Natural killer cell (primary cell): ENCODE data around the gene COPS2. TPM values are rescaled to one million over a fixed set of nuclear protein-coding genes. Genes with fewer than 3 reads are reported as not detected.
"Not testable (repeated sequence)": the region's sequence is repeated elsewhere in the genome, so short reads cannot be mapped to it uniquely, and the experiment has no call there.

Experiments used
- ATAC-seq, 3 donors: fragments of 150-1000 bp in 2 of 3; fragments of 200-7000 bp in 1 of 3; cut with Tn5 transposase; 1 replicate in 1 of 3; 2 replicates in 2 of 3; pipeline ENCODE4 v1.10.0; 2021; ENCODE audit warnings: mild to moderate bottlenecking in 2 of 3, moderate library complexity in 2 of 3
- DNase-seq, 2 donors: peaks; one replicate each; pipeline versions ENCODE4 v3.0.0 to v3.0.0-alpha.2; 2013 to 2021; ENCODE audit warnings: mixed read lengths in 1 of 2
- H3K27ac ChIP-seq: one replicate; pipeline ENCODE4 v1.5.1; 2013; ENCODE audit warnings: mild to moderate bottlenecking, low read length
- H3K27me3 ChIP-seq: one replicate; pipeline ENCODE4 v1.6.1; 2013; ENCODE audit warnings: low read length; ENCODE audit not compliant: control insufficient read depth, insufficient read depth
- H3K36me3 ChIP-seq: one replicate; pipeline ENCODE4 v1.6.1; 2013; ENCODE audit warnings: low read length; ENCODE audit not compliant: control insufficient read depth, insufficient read depth
- H3K4me1 ChIP-seq: one replicate; pipeline ENCODE4 v1.6.1; 2013; ENCODE audit warnings: low read length; ENCODE audit not compliant: control insufficient read depth, insufficient read depth
- H3K4me3 ChIP-seq: one replicate; pipeline ENCODE4 v1.5.1; 2013; ENCODE audit warnings: low read length
- H3K9me3 ChIP-seq: one replicate; pipeline ENCODE4 v1.6.1; 2013; ENCODE audit warnings: low read length; ENCODE audit not compliant: control insufficient read depth, insufficient read depth
- H3K27ac Mint-ChIP-seq, 2 donors: one replicate each; pipeline ENCODE4 v1.8.0; 2022; ENCODE audit warnings: mild to moderate bottlenecking in 2 of 2, mixed read lengths in 2 of 2, moderate library complexity in 1 of 2
- H3K27me3 Mint-ChIP-seq, 2 donors: one replicate each; pipeline ENCODE4 v1.8.0; 2022; ENCODE audit warnings: low read depth in 2 of 2, mixed read lengths in 2 of 2
- H3K36me3 Mint-ChIP-seq: one replicate; pipeline ENCODE4 v1.8.0; 2022; ENCODE audit warnings: mixed read lengths
- H3K4me1 Mint-ChIP-seq, 2 donors: one replicate each; pipeline ENCODE4 v1.8.0; 2022; ENCODE audit warnings: mixed read lengths in 2 of 2
- H3K4me3 Mint-ChIP-seq: one replicate; pipeline ENCODE4 v1.8.0; 2022; ENCODE audit warnings: mild to moderate bottlenecking, moderate library complexity, mixed read lengths
- H3K9me3 Mint-ChIP-seq, 2 donors: one replicate each; pipeline ENCODE4 v1.8.0; 2022; ENCODE audit warnings: mixed read lengths in 2 of 2
- CTCF ChIP-seq: fragments of 200-600 bp; IDR thresholded peaks from one replicate; pipeline ENCODE4 v1.8.0; 2022; ENCODE audit warnings: antibody characterized with exemption
- WGBS: methylation state at CpG from one replicate; pipeline ENCODE4 v1.1.7; 2013; ENCODE audit warnings: missing lambda C conversion rate; ENCODE audit not compliant: insufficient coverage; 5-methylcytosine and 5-hydroxymethylcytosine counted together
- intact Hi-C: fragments of 100-400 bp; cut with micrococcal nuclease; formaldehyde crosslinking; loops from one replicate; pipeline ENCODE4 v1.14.2; 2022
- total RNA-seq, 4 donors: library from RNA; stranded (reverse); fragments of 120-200 nt in 1 of 4; gene quantifications; one replicate each; pipeline versions ENCODE4 v1.2.3 to v1.2.4, GENCODE V29; 2013 to 2022

Gene COPS2
- total RNA-seq, 3 donors from 2014 or later (not counting 1 experiment from before 2014, with no cell fraction given), result 77.6 to 90.7 (median 89.3) TPM

- Mint-ChIP-seq H3K27ac (no peak overlapping the region), H3K4me3 (no peak overlapping the region), H3K4me1 (no peaks in the 10 kb centered on the region), H3K27me3 (peaks cover 24 to 31% of the 10 kb centered on the region in 2 donors), H3K36me3 (no peaks in the 10 kb centered on the region), H3K9me3 (no peaks in the 10 kb centered on the region)
- TF ChIP-seq CTCF, result no peak
- Histone ChIP-seq H3K36me3 (no peaks in the 10 kb centered on the region), H3K4me1 (no peaks in the 10 kb centered on the region), H3K9me3 (no peaks in the 10 kb centered on the region), H3K27ac (no peak overlapping the region), H3K4me3 (no peak overlapping the region), H3K27me3 (no peaks in the 10 kb centered on the region)
- no peak for DNase-seq
- intact Hi-C loops, result no loop called here
- ATAC-seq, result no peak
These were observed 79.5 kb downstream of the COPS2 start for GRCh38 chr15:49075881-49076280.

- H3K27ac Mint-ChIP-seq, H3K4me1 ChIP-seq, ATAC-seq, H3K36me3 Mint-ChIP-seq, H3K36me3 ChIP-seq, intact Hi-C loops, H3K27me3 ChIP-seq, H3K9me3 ChIP-seq, H3K4me3 Mint-ChIP-seq, H3K4me1 Mint-ChIP-seq, DNase-seq, H3K27ac ChIP-seq, H3K4me3 ChIP-seq, H3K9me3 Mint-ChIP-seq: not testable (repeated sequence)
- H3K27me3 Mint-ChIP-seq, result peaks cover 30 to 31% of the 10 kb centered on the region in 2 donors
- 100% methylated on average over 3 of the region's 6 CpGs for WGBS
These were observed 80.7 kb downstream of the COPS2 start for GRCh38 chr15:49074589-49075287.

Other genes with a start within 250 kb of the COPS2 start
- under 1 TPM; 0.19 to 0.43 (median 0.20) TPM for gene SHC4, start 191.7 kb downstream of the COPS2 start, total RNA-seq
- 10 to 100 TPM; 78.8 to 97.7 (median 93.7) TPM for gene SECISBP2L, start 109.2 kb downstream of the COPS2 start, total RNA-seq
- gene GALK2, start 14.6 kb upstream of the COPS2 start, total RNA-seq, result 10 to 100 TPM; 19.1 to 24.3 (median 23.6) TPM